Measurements from ENCODE around the gene MAD2L2.
A peak's percentile ranks its signal among the peaks of the same experiment; 100 is the strongest.

The MAD2L2 gene

GRCh38 chr1:11681071-11681771 lies at the start of gene MAD2L2:
TSS of gene MAD2L2 (minus strand) at chr1:11681148. CDS start at chr1:11680601, 547 bp downstream.
- DNase-seq: peak; percentile 92

GRCh38 chr1:11730429-11730891 lies 49.5 kb upstream of the MAD2L2 start:
- DNase-seq: no peak

GRCh38 chr1:11729498-11730428 lies 48.8 kb upstream of the MAD2L2 start:
- DNase-seq: no peak

- DNase-seq: no peak
Measured at GRCh38 chr1:11729155-11729497, 48.2 kb upstream of the MAD2L2 start.

- DNase-seq: no peak
Measured at GRCh38 chr1:11728126-11728806, 47.3 kb upstream of the MAD2L2 start.

- no peak for DNase-seq
Measured at GRCh38 chr1:11727119-11727518, 46.2 kb upstream of the MAD2L2 start.

- no peak for DNase-seq
Measured at GRCh38 chr1:11725616-11726015, 44.7 kb upstream of the MAD2L2 start.

- no peak for DNase-seq
Measured at GRCh38 chr1:11722538-11722937, 41.6 kb upstream of the MAD2L2 start.

- DNase-seq: no peak
Measured at GRCh38 chr1:11721311-11721710, 40.4 kb upstream of the MAD2L2 start.

- no peak for DNase-seq
Measured at GRCh38 chr1:11720525-11720924, 39.6 kb upstream of the MAD2L2 start.

GRCh38 chr1:11720033-11720376 lies 39.1 kb upstream of the MAD2L2 start:
- DNase-seq: no peak

- DNase-seq: peak; percentile 85
Measured at GRCh38 chr1:11719313-11720032, 38.5 kb upstream of the MAD2L2 start.

- DNase-seq: no peak
Measured at GRCh38 chr1:11714831-11715575, 34.1 kb upstream of the MAD2L2 start.

- no peak for DNase-seq
Measured at GRCh38 chr1:11713095-11713494, 32.1 kb upstream of the MAD2L2 start.

GRCh38 chr1:11712285-11712684 lies 31.3 kb upstream of the MAD2L2 start:
- no peak for DNase-seq

GRCh38 chr1:11711490-11711889 lies 30.5 kb upstream of the MAD2L2 start:
- DNase-seq: no peak

- no peak for DNase-seq
Measured at GRCh38 chr1:11708554-11709350, 27.8 kb upstream of the MAD2L2 start.

GRCh38 chr1:11707621-11708276 lies 26.8 kb upstream of the MAD2L2 start:
- no peak for DNase-seq

GRCh38 chr1:11706292-11706691 lies 25.3 kb upstream of the MAD2L2 start:
- DNase-seq: no peak

- DNase-seq: no peak
Measured at GRCh38 chr1:11705596-11705995, 24.6 kb upstream of the MAD2L2 start.
